NCI-H82 (cell line): ENCODE results near the gene GART.

ENCODE experiments used
- DNase-seq: peaks from one replicate; lab custom pipeline; 2025; lab: John Stamatoyannopoulos, UW

GART gene

GRCh38 chr21:33552999-33553598 is 11.2 kb upstream of the GART start:
- DNase-seq: no peak

DNA sequence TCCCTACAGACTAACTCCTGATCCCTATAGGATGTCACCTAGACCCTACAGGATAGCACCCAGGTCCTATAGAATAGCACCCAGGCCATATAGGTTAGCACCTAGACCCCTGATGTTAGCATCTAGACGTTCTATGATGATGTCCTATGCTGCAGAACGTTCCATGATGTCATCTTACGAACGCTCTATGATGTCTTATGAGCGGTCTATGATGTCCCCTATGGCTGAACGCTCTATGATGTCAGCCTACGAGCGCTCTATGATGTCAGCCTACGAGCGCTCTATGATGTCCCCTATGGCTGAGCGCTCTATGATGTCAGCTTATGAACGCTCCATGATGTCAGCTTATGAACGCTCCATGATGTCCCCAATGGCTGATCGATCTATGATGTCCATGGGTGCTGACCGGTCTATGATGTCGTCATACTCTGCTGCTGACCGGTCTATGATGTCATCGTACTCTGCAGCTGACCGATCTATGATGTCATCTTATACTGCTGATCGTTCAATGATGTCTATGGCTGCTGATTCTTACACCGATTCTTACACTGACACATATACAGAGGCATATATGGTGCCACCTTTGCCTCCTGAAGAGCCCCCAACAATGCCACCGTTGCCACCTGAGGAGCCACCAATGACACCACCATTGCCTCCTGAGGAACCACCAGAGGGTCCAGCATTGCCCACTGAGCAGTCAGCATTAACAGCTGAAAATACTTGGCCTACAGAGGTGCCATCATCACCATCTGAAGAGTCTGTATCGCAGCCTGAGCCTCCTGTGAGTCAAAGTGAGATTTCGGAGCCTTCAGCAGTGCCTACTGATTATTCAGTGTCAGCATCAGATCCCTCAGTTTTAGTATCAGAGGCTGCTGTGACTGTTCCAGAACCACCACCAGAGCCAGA is 10.4 kb upstream of the GART start:
- no peak for DNase-seq

DNA sequence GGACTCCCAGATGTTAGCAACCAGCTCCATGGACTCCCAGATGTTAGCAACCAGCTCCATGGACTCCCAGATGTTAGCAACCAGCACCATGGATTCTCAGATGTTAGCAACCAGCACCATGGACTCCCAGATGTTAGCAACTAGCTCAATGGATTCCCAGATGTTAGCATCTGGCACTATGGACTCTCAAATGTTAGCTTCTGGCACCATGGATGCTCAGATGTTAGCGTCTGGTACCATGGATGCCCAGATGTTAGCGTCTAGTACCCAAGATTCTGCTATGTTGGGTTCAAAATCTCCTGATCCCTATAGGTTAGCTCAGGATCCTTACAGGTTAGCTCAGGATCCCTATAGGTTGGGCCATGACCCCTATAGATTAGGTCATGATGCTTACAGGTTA is 9.7 kb upstream of the GART start:
- no peak for DNase-seq

GRCh38 chr21:33550772-33551660 is 9.1 kb upstream of the GART start:
- DNase-seq: no peak

- no peak for DNase-seq
Observed at GRCh38 chr21:33549848-33550771, 8.2 kb upstream of the GART start.

- no peak for DNase-seq
Observed at GRCh38 chr21:33546086-33546485, 4.2 kb upstream of the GART start.

DNA sequence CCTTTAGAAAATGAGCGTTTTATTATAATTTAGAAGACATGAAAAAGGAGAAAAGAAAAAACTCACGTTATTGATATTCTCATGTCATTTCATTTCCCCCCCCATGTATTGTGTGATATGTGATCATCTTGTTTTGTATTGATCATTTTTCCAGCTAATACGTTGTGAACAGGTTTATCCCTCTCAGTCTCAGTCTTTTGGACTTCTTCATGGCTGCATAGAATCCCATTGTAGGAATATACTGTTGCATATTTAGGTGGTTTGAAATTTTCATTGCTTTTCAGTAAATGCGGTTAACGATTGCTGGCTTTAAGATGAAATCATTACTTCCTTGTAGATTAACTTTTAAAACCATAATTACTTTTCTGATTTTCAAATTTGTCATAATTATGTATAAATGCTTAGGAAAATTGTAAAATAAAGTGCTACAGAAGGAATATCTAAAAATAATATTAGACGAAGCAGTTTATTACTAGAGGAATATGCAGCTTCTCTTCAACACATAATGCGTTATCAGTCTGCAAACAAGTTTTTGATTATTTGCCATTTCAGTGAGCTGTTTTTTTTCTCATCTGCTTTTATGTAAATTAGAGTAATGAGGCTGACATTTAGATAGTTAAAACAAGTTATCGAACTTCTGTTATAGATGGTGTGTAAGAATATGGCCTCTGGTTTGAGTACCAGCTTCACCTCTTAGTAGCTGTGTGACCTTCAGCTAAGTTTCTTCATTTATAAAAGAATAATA is 2.7 kb upstream of the GART start:
- DNase-seq: no peak

GRCh38 chr21:33543505-33544129 is 1.7 kb upstream of the GART start:
- peak; percentile 82 for DNase-seq

- DNase-seq: peak; percentile 100
Observed at GRCh38 chr21:33542640-33543504, 955 bp upstream of the GART start, which contains the start of gene SON. TSS of gene SON (plus strand) at chr21:33543038. CDS start at chr21:33543093, 55 bp downstream.

DNA sequence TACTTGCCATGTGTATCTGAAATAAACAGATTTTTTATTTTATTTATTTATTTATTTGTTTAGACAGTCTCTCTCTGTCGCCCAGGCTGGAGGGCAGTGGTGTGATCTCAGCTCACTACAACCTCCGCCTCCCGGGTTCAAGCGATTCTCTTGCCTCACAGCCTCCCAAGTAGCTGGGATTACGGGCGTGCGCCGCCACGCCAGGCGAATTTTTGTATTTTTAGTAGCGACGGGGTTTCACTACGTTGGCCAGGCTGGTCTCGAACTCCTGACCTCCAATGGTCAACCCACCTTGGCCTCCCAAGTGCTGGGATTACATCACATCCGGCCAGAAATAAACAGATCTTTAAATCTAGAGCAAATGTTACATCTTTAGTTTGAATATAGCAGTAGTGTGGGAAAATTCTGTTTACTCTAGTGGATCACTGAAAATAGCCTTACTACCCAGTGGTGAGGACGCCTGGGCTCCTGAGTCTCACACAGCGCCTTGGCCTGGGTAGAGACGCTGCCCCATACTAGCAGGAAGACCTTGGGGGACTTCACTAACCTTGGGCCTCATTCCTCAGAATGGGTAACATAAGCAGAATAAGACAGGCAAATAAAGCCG is 709 bp downstream of the GART start:
- DNase-seq: peak; percentile 69

DNA sequence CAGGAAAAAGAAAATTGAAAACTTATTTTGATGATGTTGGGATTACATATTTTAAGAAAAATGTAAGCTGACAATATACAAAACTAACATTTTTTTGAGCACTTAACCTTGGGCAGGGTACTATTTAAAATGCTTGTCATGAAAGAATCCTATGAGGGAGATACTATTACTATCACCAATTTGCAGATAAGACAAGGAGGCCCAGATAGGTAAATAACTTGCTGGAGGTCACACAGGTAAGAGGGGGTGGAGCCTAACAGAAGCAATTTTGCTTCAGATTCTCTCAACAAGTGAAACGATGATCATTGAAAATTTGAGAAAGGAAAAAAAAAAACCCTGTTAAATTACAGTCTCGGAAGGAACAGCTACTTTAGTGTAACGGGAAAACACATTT is 1.2 kb downstream of the GART start:
- no peak for DNase-seq

DNA sequence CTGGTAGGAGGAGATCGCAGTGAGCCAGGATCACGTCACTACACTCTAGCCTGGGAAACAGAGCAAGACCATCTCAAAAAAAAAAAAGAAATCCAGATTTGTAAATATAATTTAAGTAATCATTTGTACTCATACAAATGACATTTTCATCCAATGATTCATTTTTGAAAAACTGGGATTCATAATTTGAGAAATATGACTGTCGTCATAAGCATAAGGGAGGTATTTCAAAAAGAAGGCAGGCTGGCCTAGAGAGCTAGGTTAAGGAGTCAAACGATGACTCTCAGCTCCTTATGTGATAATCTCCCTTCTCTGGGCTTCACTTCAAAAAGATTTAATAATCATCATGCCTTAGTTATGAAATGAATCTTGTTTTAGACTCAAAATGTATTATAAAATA is 2.3 kb downstream of the GART start:
- no peak for DNase-seq

GRCh38 chr21:33537212-33537611 is 4.7 kb downstream of the GART start:
- DNase-seq: no peak

GRCh38 chr21:33531007-33531406 is 10.9 kb downstream of the GART start:
- DNase-seq: no peak

- no peak for DNase-seq
Observed at GRCh38 chr21:33522953-33523349, 19.0 kb downstream of the GART start.

- DNase-seq: peak; percentile 82
Observed at GRCh38 chr21:33522297-33522952, 19.5 kb downstream of the GART start.

DNA sequence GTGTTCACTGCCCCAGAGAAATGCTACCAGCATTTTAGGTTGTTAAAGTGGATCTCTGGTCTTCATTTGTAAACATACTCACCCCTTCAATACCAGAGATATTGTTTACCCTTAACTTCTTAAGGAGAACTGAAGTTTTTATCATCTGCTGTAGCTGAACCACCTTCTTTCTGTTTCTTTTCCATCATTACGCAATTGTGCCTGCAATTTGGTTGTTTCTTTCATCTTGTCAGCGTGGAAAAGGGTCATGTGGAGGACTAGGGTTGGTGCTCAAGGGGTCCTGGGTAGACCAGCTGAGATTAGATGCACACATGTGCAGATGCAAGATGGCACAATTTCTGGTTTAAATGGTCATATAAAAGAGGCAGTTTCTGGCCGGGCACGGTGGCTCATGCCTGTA is 23.0 kb downstream of the GART start:
- no peak for DNase-seq

- DNase-seq: no peak
Observed at GRCh38 chr21:33514229-33514628, 27.7 kb downstream of the GART start.
